ENCODE data around the gene GAGE12D.
"Not testable (repeated sequence)": the region's sequence is repeated elsewhere in the genome, so short reads cannot be mapped to it uniquely, and the experiment has no call there.

DNA sequence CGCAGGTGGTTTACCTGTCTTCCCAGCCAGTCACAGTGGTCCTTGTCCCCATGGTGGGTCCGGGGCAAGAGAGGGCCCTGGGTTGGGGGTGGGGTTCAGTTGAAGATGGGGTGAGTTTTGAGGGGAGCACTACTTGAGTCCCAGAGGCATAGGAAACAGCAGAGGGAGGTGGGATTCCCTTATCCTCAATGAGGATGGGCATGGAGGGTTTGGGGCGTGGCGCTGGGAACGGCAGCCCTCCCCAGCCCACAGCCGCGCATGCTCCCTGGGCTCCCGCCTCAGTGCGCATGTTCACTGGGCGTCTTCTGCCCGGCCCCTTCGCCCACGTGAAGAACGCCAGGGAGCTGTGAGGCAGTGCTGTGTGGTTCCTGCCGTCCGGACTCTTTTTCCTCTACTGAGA, 28.6 kb downstream of the GAGE12D start, which contains the start of gene GAGE12G:
- TF ChIP-seq, protein P1, sequence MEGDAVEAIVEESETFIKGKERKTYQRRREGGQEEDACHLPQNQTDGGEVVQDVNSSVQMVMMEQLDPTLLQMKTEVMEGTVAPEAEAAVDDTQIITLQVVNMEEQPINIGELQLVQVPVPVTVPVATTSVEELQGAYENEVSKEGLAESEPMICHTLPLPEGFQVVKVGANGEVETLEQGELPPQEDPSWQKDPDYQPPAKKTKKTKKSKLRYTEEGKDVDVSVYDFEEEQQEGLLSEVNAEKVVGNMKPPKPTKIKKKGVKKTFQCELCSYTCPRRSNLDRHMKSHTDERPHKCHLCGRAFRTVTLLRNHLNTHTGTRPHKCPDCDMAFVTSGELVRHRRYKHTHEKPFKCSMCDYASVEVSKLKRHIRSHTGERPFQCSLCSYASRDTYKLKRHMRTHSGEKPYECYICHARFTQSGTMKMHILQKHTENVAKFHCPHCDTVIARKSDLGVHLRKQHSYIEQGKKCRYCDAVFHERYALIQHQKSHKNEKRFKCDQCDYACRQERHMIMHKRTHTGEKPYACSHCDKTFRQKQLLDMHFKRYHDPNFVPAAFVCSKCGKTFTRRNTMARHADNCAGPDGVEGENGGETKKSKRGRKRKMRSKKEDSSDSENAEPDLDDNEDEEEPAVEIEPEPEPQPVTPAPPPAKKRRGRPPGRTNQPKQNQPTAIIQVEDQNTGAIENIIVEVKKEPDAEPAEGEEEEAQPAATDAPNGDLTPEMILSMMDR (IDR thresholded peaks at IDR 0.05) = not testable (repeated sequence)
- not testable (repeated sequence) for TF ChIP-seq POLR2A, POLR2AphosphoS5 (IDR thresholded peaks at IDR 0.05)

Measured in breast epithelium (tissue), 3 donors.